Measurements from ENCODE around the gene PTPRO. TPM values are rescaled to one million over a fixed set of nuclear protein-coding genes. Genes with fewer than 3 reads are reported as not detected.

Gene PTPRO
- total RNA-seq, 1 donor from 2014 or later, result 21.4 TPM

GRCh38 chr12:15625075-15625474 is 302.8 kb downstream of the PTPRO start:
- peaks cover 5% of the 10 kb centered on the region for H3K4me1 ChIP-seq
- TF ChIP-seq, protein P1, sequence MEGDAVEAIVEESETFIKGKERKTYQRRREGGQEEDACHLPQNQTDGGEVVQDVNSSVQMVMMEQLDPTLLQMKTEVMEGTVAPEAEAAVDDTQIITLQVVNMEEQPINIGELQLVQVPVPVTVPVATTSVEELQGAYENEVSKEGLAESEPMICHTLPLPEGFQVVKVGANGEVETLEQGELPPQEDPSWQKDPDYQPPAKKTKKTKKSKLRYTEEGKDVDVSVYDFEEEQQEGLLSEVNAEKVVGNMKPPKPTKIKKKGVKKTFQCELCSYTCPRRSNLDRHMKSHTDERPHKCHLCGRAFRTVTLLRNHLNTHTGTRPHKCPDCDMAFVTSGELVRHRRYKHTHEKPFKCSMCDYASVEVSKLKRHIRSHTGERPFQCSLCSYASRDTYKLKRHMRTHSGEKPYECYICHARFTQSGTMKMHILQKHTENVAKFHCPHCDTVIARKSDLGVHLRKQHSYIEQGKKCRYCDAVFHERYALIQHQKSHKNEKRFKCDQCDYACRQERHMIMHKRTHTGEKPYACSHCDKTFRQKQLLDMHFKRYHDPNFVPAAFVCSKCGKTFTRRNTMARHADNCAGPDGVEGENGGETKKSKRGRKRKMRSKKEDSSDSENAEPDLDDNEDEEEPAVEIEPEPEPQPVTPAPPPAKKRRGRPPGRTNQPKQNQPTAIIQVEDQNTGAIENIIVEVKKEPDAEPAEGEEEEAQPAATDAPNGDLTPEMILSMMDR (IDR thresholded peaks at IDR 0.05), result no peak
- no peak overlapping the region for H3K4me3 ChIP-seq
- intact Hi-C loops (cut with DNase I), result no loop called here
- H3K27me3 ChIP-seq (ENCODE audit: low read depth), result no peaks in the 10 kb centered on the region
- ATAC-seq, result no peak
- no peak overlapping the region for H3K27ac ChIP-seq
- DNase-seq, result no peak
- peaks cover 24% of the 10 kb centered on the region for H3K36me3 ChIP-seq
- H3K9me3 ChIP-seq, result no peaks in the 10 kb centered on the region

- TF ChIP-seq, protein P1 (IDR thresholded peaks at IDR 0.05), result no peak
- ATAC-seq (peak in 1 of 2 donors; percentile 51), DNase-seq (no peak)
- Histone ChIP-seq H3K36me3 (peaks cover 17% of the 10 kb centered on the region), H3K27ac (peak overlapping the region; percentile 68), H3K4me1 (peaks cover 5% of the 10 kb centered on the region), H3K9me3 (no peaks in the 10 kb centered on the region), H3K27me3 (ENCODE audit: low read depth) (no peaks in the 10 kb centered on the region), H3K4me3 (no peak overlapping the region)
- intact Hi-C loops (cut with DNase I), result no loop called here
Measured at GRCh38 chr12:15627995-15628945, 306.0 kb downstream of the PTPRO start.

DNA sequence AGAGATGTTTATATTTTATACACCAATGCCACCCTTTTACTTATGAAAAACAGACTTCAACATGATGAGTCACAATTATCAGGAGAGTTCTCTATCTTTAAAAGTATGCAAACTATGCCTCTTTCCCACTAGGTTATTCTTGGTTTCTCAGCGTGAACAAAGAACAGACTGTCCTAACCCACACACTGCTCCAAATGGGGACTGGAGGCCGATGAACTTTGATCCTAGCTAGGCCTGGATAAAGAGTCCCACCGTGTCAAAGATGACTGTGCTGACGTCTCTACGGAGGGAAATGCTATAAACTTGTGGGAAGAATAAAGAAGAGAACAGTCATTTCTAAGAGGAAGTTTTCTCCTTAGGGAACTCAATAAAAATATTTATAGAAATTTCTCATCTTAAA is 306.8 kb downstream of the PTPRO start:
- Histone ChIP-seq H3K27me3 (ENCODE audit: low read depth) (no peaks in the 10 kb centered on the region), H3K4me3 (no peak overlapping the region), H3K36me3 (peaks cover 8% of the 10 kb centered on the region), H3K27ac (peak overlapping the region; percentile 68), H3K9me3 (no peaks in the 10 kb centered on the region), H3K4me1 (peaks cover 5% of the 10 kb centered on the region)
- DNase-seq (no peak), ATAC-seq (peak; percentile 91 to 93)
- intact Hi-C loops (cut with DNase I), result no loop called here
- TF ChIP-seq, protein P1 (IDR thresholded peaks at IDR 0.05), result no peak

DNA sequence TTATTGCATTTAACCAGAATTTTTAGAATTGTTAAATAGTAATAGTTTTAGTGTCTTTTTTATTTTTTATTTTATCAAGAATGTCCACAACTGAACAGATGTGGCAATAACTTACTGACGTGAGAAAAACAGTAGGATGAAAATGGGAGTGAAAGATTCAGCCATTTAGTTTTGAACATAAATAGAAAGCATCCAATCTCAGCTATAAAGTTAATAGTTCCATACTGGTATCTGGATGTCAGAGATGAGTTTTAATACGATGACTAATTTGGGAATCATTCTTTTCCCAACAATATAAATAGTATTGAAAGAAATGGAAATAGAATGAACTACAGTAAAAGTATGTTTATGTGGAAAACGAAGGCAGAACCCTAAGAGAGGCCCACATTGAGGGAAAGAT is 307.5 kb downstream of the PTPRO start:
- H3K27me3 ChIP-seq (ENCODE audit: low read depth), result no peaks in the 10 kb centered on the region
- DNase-seq (no peak), ATAC-seq (no peak)
- H3K9me3 ChIP-seq, result no peaks in the 10 kb centered on the region
- intact Hi-C loops (cut with DNase I), result no loop called here
- peak overlapping the region; percentile 68 for H3K27ac ChIP-seq
- H3K36me3 ChIP-seq, result peaks cover 8% of the 10 kb centered on the region
- TF ChIP-seq, protein P1 (IDR thresholded peaks at IDR 0.05), result no peak
- no peak overlapping the region for H3K4me3 ChIP-seq
- peaks cover 5% of the 10 kb centered on the region for H3K4me1 ChIP-seq

- intact Hi-C loops (cut with DNase I), result no loop called here
- H3K27ac ChIP-seq, result peak overlapping the region; percentile 7
- TF ChIP-seq, protein P1 (IDR thresholded peaks at IDR 0.05), result no peak
Measured at GRCh38 chr12:15631007-15631715, 308.9 kb downstream of the PTPRO start.

More at GRCh38 chr12:15631007-15631715, 308.9 kb downstream of the PTPRO start:
- DNase-seq (no peak), ATAC-seq (no peak)
- H3K4me1 ChIP-seq, result peaks cover 5% of the 10 kb centered on the region
- no peak overlapping the region for H3K4me3 ChIP-seq
- peaks cover 8% of the 10 kb centered on the region for H3K36me3 ChIP-seq
- no peaks in the 10 kb centered on the region for H3K9me3 ChIP-seq
- no peaks in the 10 kb centered on the region for H3K27me3 ChIP-seq (ENCODE audit: low read depth)

Data from lower lobe of right lung (tissue), 2 donors.